ENCODE results near the gene CSNK1E.

CSNK1E gene

DNA sequence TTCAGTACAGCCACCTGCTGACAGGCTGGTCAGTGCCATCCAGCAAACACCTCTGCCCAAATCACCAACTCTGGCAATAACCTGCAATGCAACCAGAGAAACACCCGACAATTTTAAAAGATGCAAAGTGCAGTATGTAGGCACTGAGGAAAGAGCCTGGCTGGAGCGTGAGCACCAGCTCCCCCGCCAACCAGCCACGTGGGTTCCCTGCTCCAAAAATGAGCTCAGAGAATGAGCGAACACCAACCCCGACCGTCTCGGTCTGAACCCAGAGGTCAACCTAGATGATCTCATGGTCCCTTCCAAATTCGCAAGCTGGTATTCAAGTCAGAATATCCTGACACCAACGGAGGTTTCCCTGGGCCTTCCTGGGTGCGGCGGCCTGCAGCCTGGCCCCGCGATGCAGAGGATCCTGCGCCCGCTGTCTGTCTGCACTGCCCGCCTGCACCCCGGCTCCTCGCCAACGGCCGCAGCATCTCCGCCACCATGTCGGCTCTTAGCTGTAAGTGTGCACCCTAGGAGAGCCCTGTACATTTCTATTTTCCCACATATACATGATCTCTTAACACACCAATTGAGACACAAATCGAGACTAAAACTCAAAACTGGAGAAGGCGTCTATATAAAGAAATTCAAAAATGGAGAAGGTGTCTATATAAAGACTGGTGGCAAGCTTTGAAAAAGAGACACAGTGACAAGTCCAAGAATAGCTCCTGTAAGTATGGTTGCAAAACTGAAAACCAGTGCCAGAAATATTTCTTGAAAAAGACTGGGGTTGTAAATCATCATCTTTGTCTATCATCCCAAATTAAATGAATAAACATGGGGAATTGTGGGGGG lies 67.2 kb downstream of the CSNK1E start:
- DNase-seq = no peak

DNA sequence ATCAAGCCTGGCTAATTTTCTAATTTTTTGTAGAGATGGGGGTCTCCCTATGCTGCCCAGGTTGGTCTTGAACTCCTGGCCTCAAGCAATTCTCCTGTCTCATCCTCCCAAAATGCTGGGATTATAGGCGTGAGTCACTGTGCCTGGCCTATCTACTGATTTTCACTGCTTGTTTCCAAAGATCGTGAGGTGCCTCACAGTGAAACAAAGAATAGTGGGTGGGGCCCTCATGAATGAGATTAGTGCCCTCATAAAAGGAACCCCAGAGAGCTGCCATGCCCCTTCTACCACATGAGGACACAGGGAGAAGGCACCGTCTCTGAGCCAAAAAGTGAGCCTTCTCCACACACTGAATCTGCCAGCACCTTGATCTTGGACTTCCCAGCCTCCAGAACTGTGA lies 67.9 kb downstream of the CSNK1E start:
- DNase-seq = no peak

DNA sequence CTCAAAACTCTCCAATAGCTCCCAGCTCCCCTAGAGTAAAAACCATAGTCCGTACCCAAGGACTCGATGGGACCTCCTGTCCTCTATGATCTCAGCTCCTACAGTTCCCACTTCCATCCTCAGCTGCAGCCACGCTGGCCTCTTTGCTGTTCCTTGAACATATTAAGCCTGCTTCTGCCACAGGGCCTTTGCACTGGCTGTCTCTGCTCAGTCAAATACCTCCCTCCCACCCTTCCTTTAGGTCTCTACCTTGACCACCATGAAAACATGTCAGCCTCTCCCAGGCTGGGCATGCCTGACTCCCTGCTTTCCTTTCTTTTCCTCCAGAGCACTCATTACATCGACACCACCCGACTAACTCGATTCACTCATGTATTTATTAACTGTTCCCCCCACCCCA lies 69.0 kb downstream of the CSNK1E start:
- DNase-seq = no peak

DNA sequence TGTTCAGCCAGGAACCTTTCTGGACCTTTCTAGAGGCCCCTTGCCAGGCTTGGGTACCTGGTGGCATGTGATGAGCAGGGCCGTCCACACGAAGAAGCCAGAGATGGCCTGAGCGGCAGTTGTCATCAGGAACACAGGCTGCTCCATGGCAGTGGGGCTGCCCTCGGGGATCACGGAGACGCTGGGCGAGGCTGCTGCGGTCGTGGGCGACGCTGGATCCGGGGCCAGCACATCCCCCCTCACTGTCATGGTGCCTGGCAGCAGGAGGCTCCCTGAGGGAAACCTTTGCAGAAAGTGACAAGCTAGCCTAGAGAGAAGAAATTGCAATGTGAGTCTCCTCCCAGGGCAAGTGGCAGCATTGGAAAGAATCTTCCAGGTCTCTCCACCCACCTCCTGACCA lies 69.5 kb downstream of the CSNK1E start:
- DNase-seq = no peak

DNA sequence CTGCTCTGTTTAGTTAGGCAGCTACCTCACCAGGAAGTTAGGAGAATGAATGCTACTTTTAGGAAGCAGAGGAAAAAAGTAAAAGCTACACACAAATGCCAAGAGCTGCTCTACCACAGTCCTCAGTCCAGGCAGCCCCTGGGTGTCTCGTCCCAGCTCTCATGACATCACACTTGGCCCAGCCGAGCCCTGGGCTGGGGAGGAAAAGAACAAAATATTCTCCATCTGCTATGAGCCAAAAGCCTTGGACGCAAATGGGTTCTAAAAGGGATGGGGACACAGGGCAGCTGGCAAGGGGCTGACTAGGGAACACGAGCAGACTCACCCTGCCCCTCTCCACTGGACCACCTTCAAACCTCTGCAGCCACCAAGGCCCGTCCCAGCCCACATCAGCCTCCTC lies 70.5 kb downstream of the CSNK1E start:
- DNase-seq = peak in 12 of 14 donors; percentile 33 to 85 (median 54)

DNA sequence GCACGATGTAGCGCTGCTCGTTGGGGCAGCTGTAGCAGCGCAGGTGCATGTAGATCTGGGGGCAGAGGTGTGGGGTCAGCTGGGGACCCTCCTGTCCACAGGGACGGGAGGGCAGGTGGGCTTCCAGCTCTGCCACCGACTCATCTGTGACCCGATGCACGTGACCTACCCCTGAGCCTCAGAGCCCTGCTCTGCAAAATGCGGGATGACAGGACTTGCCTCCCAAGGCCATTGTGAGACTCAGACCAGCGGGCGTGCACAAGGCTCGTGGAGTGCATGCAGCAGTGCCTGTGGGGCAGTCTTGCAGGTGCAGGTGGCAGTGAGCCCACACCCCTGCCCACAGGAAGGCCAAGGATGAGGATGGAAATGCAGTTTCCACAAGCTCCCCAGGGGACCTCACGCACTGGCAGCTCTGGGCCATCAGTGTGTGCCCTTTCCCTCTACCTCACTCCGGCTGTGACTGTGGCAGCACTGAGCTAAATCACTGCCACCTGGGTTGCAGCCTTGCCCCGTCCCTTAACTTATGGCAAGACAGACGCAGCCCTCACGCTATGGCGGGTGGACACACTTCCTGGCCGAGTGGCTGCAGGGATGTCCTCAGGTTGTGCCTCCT lies 71.1 kb downstream of the CSNK1E start:
- DNase-seq = peak in 1 of 14 donors; percentile 44

DNA sequence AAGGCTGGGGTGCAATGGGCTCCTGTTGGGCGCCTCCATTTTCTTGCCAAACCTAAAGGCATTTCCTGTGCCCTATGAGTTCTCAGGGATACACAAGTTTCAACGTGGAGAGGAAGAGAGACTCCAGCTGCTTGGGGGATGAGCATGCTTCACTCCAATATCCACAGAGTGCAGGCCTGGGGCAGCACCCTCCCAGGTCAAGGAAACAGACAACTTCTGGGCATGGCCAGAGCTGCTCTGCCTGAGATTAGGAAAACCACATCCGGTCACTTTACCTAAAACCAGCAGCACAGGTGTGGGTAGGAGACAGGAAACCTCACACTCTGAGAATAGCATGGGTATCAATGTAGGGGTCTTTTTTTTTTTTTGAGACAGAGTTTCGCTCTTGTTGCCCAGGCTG lies 73.1 kb downstream of the CSNK1E start:
- DNase-seq = no peak

DNA sequence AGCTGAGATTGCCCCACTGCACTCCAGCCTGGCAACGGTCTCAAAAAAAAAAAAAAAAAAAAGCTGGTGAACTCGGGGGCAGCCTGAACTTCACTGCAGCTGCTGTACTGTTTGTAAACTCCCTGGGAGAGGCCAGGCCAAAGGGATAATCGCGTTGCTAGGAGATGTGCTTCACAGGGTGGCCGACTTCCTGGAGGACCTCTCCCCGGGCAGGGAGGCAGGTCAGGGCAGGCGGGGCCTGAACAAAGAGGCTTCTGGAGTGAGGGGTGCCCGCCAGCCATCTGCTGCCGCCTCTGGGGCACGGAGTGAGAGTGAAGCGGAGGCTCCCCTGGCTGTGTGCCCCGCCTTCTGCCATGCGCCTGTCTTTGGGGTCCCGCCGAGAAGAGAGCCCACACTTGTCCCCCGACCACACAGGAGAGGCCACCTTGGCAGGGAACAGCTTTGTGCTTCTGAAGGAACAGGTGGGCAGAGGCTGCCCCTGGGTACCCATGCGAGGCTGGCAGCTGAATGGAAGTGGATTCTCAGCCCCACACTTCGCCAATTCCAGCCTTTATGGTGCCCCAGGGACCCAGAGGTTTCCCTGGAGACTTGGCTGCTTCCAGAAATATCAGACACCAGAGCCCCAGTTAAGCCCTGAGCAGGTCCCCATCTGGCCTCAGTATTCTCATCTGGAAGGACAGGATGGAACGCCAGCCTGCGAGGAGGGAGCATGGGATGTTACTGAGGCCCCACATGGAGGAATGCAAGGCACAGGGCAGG lies 74.0 kb downstream of the CSNK1E start:
- peak in 8 of 14 donors; percentile 19 to 66 (median 46) for DNase-seq

DNA sequence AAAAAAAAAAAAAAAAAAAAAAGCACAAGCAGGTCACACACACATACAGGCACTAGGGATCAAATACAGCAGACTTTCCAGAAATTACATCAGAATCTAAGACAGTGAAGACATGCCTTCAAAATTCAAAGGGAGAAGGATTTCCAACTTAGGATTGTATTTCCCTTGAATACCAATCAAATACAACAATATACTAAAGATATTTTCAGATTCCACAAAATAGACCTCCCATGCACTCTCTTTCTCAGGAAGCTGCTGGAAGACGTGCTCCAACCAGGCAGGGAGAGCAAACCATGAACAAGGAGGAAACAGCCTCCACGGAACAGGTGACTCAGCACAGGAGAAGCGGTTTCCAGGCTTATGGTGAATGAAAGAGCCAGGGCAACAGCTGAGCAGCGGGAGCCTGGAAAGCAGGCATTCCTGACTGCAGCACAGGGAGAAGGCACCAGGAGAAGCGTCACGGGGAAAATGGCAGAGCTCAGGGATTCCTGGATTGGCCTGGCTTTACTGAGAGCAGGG lies 76.4 kb downstream of the CSNK1E start:
- DNase-seq = peak in 9 of 14 donors; percentile 32 to 74 (median 46)

All from C1 segment of cervical spinal cord (tissue), 14 donors.